PFSK-1 (cell line): ENCODE data around the gene SH3BP1.

Experiments used
- POLR2AphosphoS5 ChIP-seq: IDR thresholded peaks from 2 replicates; pipeline ENCODE4 v1.6.1; 2012; ENCODE audit warnings: low read depth, mild to moderate bottlenecking, control low read depth, low read length, moderate library complexity
- SIN3A ChIP-seq: IDR thresholded peaks from 2 replicates; pipeline ENCODE4 v1.6.1; 2012; ENCODE audit warnings: mild to moderate bottlenecking, low read length, moderate library complexity, borderline replicate concordance; ENCODE audit not compliant: insufficient read depth
- TAF1 ChIP-seq: IDR thresholded peaks from 2 replicates; pipeline ENCODE4 v1.6.1; 2012; ENCODE audit warnings: low read length, control low read depth, borderline replicate concordance; ENCODE audit not compliant: insufficient read depth
- TF ChIP-seq, protein P1 (sequence below), 2 experiments: IDR thresholded peaks; 2 replicates each; pipeline versions ENCODE4 v1.6.1 to v1.8.0; 2011 to 2012; ENCODE audit warnings: low read depth in 2 of 2, low read length in 2 of 2, control low read depth in 1 of 2, inconsistent platforms in 1 of 2, mild to moderate bottlenecking in 1 of 2, moderate library complexity in 1 of 2; ENCODE audit not compliant: insufficient read depth in 1 of 2

DNA sequence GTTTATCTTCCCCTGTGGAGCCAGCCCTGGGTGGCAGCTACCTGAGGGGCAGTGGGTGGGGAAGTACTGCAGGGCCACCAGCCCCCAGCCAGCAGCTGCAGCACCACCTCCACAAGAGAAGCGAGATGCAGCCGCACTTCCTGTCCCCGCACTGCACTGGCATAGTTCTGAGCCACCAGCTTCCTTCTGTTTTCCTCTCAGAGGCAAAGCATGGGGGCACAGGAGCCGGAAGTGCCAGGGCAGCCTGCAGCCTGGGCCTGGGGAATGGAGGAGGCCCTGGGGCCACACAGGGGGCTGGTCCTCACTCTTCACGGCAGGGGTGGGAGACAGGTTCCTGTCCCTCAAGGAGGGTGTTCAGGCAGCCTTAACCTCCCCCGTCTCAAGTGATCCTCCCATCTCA lies 11.9 kb upstream of the SH3BP1 start:
- TF ChIP-seq POLR2AphosphoS5 = no peak
- TF ChIP-seq, protein P1, sequence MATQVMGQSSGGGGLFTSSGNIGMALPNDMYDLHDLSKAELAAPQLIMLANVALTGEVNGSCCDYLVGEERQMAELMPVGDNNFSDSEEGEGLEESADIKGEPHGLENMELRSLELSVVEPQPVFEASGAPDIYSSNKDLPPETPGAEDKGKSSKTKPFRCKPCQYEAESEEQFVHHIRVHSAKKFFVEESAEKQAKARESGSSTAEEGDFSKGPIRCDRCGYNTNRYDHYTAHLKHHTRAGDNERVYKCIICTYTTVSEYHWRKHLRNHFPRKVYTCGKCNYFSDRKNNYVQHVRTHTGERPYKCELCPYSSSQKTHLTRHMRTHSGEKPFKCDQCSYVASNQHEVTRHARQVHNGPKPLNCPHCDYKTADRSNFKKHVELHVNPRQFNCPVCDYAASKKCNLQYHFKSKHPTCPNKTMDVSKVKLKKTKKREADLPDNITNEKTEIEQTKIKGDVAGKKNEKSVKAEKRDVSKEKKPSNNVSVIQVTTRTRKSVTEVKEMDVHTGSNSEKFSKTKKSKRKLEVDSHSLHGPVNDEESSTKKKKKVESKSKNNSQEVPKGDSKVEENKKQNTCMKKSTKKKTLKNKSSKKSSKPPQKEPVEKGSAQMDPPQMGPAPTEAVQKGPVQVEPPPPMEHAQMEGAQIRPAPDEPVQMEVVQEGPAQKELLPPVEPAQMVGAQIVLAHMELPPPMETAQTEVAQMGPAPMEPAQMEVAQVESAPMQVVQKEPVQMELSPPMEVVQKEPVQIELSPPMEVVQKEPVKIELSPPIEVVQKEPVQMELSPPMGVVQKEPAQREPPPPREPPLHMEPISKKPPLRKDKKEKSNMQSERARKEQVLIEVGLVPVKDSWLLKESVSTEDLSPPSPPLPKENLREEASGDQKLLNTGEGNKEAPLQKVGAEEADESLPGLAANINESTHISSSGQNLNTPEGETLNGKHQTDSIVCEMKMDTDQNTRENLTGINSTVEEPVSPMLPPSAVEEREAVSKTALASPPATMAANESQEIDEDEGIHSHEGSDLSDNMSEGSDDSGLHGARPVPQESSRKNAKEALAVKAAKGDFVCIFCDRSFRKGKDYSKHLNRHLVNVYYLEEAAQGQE (IDR thresholded peaks at IDR 0.05; ENCODE audit: insufficient read depth in 1 of 2, low read depth in 2 of 2, low read length in 2 of 2) = no peak
- no peak for TF ChIP-seq TAF1
- TF ChIP-seq SIN3A = no peak
